Measurements from ENCODE around the gene COPZ2. TPM values are rescaled to one million over a fixed set of nuclear protein-coding genes. Genes with fewer than 3 reads are reported as not detected.
"Not testable (repeated sequence)": the region's sequence is repeated elsewhere in the genome, so short reads cannot be mapped to it uniquely, and the experiment has no call there.

The COPZ2 gene
- total RNA-seq, 1 donor from 2014 or later: 43.1 TPM

DNA sequence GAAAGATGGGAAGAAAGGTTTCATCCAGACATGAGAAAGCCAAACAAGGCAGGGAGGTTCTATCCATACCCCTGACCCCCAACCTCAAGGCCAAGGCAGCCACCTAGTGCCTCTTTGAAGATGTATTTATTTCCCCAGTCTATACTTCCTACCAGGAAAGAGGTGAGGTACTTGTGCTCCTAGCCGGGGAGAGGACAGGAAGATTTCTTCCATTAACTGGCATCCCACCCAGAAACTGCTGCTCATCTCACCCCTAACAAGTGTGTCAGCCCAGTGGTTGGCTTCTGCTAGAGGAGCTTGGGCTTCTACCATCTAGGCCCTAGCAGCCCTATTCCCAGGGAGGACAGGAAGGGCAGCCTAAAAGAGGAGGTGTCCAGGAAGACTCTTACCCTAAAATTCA, 8.9 kb downstream of the COPZ2 start:
- DNase-seq: no peak

DNA sequence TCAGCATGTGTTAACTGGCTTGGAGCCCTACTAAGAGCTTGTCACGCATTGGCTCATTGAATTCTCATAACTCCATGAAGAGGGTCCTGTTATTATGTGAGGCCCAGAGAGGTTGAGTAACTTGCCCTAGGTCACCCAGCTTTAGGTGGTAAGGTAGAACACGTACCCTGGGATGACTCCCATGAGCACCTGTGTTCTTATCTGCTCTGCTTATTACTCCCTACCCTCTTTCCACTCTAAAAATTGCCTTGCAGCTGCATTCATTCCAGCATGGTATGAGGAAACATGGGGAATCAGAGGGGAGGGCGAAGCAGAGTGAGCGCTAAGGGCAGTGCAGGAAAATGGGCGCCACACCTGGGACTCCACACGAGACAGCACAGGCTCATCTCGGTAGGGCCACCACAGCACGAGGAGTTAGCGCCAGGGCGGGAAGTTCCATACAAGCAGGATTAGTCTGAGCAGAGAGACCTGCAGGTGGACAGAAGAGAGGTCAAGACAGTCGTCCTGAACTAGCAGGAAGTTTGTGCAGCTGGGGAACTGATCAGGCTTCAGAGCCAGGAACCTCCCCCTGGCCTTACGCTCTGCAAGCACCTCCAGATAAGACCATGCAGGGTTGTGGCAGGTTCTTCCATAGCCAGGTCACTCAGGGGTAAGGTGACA, 10.1 kb downstream of the COPZ2 start:
- no peak for DNase-seq

DNA sequence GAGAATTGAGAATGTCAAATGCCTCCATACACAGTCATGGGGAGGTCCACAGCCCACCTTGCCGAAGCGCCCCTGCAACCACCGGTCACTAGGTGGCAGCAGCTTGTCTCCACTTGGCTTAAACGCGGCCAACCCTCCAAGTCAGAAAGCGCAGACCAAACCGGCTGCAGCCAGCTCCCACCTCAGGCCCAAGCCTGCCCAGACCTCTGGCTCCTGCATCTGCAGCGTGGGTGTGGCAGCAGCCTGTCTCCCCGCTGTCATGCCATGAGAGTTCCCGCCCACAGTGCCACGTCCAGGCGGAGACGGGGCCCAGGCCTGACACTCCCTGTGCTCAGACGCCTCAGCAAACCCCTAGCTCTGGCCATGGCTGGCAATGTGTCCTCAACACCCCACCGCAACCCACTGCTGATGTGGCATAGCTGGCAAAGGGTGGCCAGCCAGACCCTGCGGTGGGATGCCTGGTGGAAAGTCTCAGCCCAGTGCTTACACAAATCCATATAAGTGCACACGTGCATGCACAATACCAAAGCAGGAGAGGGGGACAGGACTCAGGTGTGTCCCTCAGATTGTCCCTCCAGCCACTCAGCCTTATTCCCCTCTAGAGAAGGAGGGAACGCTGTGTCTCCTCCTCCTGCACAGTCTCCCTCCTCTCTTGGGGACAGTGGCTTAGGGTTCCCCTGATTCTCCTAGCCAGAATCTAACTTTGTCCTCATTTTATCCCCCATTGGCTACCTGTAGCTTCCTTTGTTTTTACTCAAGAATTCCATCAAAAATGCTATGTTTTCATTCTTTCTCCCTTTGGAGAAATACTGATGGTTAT, 10.9 kb downstream of the COPZ2 start:
- DNase-seq: peak; percentile 78

DNA sequence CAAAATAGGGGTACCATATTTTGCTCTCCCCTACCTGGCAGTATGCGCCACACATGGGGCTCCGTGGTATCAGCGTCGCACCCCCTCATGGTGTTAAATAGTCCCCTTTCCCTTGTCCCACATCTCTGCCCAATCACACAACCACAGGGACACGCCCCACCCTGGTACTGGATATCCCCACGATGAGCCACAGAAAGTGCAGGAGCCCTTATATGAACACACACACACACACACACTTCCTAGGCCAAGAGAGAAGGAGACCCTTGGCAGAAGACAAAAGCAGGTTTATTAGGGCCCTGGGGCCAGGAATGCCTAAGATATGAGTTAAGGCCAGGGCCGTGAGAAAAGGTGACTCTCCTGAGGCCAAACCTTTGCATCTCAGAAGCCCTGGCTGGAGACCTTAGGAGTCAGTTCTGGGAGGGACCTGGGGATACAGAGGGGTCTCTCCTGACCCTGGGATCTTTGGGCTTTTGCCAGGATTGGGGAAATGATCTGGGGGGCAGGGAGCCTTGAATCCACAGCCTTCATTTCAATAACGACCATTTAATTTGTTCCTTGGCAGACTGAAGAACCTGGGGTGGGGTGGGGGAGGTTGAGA, 11.6 kb downstream of the COPZ2 start:
- no peak for DNase-seq

DNA sequence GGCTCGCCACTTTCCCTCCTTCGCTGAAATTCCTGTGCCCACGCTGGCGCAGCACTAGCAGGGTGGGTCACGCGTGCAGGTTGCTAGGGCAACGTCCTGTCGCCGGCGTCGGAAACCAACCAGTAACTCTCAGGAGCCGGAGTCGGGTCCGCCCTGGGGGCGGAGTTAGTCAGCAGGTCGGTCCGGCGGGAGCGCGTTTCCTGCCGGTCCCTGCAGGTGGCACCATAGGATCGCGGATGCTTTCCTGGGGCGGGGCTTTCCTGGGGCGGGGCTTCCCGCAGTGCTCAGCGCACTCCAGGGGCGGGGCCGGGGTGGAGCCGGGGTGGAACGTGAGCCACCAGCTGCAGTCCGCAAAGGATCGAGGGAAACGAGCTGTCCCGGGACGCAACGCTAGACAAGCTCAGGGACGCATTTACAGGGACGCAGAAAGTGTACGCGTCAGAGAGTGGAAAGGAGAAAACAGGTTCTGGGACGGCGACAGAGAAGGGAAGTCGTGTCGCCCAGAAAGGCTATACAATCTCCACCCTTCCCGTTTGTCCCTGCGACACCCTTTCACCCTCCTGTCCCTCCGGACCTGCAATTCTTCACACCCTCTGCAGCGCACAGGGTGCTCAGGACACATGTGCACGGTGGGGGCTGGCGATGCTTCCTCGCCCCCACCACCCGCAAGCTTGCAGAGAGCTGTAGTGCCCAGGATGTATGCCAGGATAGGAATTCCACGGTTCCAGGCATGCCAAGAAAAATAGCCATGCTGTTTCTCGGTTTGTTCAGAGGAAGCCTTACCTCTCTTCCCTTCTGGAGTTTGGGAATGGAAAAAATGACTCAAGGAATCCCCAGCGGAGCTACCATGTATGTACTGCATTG, 12.3 kb downstream of the COPZ2 start:
- peak; percentile 99 for DNase-seq

DNA sequence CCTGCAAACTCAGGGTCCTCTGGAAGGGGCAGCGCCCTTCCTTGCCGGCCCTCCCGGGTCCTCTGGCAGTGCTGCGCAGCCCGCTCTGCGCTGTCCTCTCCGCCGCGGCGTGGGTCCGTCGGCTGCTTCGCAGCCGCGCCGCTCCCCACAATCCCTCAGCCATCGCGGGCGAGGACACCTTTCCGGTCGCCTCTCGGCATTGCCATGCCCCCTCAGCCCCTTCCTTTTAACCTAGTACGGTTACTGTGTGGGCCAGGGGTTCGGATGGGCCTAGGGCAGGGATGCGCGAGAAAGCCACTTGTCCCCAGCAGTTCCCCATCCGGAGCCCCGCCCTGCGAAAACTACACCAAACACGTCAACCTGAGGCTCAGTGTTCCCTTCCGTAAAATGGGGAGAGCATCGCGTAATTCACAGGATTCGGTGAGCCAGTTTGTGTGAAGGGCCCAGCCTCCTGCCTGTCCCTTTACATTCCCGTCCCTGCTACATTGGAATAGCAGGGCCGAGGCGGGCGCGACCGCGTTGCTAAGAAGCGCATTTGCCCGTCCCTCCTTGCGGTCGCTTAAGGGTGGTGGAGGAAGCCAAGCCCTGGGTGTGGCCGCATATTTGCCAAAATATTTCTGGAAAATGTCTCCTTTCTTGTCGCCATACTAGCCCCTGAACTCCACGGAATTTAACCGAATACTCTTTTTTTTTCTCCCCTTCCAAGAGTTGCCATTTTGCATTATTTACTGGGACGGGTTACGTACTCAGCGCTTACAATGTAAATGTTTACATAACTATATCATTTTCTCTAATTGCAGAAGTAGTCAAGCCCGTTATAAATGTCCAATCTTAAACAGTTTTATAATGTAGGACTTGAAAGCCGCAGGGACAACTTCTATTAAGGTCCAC, 13.2 kb downstream of the COPZ2 start:
- DNase-seq: peak; percentile 69

DNA sequence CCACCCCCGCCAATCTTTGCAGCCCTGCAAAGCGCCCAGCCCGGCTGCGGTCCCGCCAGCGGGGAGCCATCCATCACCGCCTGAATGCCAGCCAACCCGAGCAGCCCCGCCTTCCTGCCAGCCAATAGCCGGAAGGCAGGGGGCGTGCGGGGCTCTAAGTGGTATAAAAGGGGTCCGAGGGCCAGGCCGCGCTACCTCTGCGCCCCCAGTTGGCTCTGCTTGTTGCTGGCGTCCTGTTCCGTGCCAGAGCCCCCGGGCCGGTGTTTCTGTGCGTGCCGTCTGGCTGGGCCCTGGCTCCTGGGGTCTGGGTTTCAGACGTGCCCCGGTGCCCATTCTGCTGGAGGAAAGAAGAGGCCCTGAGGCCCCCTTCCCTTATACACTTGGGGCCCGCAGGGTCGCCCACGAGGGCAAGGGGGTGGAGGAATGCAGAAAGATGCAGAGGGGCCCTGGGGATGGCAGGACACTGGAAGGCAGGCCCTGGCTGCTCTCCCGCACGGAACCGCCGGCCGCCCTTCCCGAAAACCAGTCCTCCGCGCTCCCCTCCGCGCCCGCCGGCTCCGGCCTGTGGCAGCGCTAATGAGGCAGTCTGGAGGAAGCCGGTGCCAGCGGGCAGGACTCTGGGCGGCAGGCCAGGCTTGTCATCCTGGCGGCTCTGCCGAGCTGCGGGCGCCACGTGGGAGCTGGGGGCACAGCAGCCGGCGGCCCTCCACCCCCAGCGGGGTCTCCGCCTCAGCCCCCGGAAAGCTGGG, 14.0 kb downstream of the COPZ2 start:
- peak; percentile 17 for DNase-seq

DNA sequence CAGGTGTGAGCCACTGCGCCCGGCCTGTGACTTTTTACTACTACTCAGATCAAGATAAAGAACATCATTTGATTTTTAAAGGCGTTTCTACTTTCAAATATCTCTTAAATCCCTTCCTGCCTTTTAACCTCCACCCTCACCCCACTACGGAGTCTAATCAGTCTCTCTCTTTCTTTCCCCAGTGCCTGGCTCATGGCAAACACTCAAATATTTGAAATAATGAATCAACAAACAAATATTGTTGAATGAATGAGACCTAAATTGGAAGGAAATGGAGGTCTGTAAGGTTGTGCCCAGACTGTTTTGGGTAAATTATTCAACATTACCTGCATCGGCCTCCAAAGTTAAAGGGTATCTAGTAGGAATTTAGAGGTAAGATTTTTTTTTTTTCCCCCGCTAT, 14.7 kb downstream of the COPZ2 start:
- DNase-seq: no peak

DNA sequence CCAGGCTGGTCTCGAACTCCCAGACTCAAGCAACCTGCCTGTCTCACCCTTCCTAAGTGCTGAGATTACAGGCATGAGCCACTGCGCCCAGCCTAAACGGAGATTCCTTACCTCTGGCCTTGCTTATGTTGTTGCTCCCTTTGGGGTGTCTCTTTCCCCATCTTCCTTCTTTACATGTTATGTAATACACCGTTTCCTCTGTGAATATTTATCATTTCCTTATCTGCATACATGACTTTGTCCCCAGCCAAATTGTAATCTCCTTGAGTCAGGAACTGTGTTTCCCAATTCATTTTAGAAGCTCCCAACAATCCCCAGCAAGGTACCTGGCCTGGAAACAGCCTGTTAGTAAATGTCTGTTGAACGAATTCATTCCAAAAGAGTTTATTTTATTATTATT, 15.7 kb downstream of the COPZ2 start:
- DNase-seq: no peak

DNA sequence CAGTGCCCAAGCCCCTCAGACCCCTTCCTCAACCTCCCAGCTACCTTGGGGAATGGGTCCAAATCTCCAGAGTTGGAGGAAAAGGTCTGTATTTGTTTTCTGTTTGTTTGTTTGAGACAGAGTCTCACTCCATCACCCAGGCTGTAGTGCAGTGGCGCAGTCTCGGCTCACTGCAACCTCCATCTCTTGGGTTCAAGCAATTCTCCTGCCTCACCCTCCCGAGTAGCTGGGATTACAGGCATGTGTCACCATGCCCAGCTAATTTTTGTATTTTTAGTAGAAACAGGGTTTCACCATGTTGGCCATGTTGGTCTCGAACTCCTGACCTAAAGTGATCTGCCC, 19.8 kb downstream of the COPZ2 start:
- DNase-seq: not testable (repeated sequence)

DNA sequence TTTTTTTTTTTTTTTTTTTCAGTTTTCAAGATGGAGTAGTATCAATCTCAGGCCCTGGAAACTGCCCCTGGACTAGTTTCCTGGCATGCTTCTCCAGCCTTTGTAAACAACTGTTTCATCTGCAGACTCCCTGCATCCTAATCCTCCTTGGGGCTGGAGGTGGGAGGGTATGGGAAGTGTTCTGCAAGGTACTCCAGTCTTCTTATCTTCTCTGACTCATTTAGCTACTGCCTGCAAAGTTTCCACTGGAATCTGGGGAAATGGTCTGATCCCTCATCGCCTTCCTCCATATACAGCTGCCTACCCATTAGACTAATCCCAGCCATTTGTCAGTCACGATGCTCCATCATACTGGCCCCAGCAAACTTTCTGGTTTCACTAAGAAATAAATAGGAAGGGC, 21.5 kb downstream of the COPZ2 start:
- no peak for DNase-seq

DNA sequence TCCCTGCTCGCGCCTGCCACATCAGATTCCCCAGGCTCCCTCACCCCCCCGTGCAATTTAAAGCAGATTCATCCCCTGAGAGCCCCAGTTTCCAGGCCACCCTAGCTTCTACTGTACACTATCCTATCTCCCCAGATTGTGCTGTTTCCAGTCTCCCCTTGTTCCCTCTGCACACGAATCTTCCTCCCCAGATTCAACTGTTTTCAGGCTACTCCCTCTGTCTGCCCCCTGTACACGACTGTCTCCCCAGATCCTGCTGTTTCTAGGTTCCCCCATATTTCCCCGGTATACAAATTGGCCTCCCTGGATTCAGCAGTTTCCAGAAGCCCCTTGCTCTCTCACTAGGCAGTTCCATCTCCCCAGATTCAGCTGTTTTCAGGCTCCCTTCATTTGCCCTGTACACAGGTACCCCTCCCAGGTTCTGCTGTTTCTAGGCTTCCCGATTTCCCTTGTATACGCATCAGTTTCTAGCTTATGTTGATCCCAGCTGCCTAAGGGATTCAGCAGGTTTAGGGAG, 22.9 kb downstream of the COPZ2 start:
- DNase-seq: no peak

DNA sequence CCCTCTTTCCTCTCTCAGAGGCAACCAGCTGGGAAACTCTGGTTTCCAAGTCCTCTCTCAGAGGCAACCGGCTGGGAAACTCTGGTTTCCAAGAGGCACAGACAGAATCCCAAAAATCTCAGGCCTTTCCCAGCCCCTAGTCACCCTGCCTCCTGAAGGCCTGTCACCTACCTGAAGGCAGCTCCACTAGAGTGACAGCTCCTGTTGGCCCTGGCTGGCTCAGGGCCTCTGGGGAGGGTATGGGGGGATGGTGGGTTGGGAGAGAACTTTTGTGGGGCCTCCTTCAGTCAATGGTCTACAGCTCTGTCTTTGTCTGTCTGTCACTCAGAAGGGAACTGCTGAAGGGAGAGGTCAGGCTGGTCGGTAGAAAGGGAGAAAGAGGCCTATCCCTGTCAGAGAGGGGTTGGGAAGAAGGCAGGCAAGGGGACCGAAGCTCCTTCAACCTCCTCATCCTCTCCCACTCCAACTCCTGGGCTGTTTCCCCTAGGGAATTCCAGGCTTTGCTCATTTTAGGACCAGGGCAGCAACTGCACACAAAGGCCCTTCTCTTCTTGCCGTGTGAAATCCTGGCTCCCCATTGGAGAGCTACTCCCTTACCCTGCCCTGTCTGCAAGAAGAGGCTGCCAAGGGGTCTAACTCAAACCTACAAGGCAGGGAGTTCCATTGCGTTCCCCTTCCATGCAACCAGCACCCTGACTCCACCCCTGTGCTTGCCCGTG, 23.6 kb downstream of the COPZ2 start:
- DNase-seq: no peak

DNA sequence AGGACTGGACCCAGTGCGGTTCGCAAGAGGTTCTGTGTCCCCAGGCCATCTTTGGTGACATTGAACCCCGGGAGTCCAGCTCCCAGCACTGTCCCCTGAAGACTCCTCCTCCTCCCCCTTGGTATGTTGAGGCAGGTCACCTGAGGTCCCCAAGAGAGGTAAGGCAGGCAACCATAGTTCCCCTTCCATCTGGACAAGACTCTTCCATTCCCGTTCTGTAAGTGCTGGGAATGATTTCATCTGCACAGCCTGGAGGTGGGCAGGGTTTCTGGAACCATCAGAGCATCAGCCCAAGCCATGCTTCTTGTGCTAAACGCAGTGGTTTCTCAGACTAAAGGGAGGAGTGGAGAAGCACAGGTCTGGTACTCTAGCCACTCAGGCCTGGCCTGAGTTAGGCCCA, 24.9 kb downstream of the COPZ2 start:
- DNase-seq: no peak

DNA sequence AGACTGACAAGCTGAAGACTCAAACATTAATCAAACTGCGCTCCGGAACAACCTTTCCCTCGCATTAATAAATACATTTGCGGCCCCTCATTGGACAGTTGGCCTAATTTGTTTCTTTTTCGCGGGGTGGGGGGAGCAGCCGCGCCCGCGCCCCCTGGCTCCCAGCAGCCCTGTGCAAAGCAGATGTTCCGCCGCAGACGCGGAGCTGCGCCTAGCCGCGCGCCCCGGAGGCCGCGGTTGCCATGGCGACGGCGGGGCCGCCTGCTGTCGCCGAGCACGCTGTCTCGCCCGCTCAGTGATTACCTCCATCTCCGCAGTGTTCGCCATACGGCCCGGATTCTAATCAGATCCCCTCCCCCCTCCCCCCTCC, 25.5 kb downstream of the COPZ2 start:
- no peak for DNase-seq

DNA sequence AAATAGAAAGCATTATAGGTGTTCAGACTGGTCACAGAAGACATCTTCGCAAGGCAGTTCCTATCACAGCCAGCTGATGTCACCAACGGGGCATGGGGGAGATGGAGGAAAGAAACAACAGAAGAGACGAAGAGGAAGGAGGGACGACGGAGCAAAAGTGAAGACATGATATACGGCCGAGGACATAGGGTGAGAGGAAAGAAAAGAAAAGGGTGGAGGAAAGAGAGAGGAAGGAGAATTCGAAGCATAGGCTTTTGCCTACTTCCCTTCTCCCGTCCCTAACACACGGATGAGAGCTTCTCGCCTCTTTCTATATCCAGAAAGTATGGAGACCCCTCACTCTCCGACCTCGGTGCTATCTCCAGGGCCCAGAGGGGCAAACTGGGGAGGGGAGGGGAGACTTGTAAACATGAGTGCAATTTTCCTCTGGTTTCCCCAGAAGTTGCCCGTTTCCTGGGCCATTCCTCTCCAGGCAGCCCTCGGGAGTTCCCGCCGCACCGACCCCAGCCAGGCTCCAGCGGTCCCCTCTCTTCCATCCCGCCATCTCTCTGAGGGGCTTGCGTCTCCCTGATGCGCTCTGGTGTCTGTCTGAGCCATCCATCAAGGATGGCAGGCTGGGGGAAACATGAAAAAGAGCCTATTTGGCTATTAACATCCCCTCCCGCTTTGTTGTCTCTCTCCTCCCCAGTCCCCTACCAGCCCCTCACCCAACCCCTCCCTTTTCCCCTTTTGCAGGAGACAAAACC, 26.0 kb downstream of the COPZ2 start:
- DNase-seq: no peak

DNA sequence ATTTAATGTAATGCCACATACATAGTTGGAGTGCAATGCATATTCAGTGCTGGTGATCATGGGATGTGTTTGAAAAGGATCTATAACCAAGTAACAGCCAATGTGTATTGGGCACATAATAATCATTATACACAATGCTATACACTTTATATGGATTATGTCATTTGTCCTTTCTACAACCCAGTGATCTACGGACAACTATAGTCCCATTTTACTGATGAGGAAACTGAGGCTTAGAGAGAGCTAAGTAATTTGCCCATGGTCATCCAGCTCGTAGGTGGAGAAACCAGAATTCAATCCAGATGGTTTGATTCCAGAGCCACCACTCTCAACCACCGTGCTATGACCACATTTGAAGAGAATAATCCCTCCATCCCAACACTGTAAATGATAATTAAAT, 27.4 kb downstream of the COPZ2 start:
- no peak for DNase-seq

DNA sequence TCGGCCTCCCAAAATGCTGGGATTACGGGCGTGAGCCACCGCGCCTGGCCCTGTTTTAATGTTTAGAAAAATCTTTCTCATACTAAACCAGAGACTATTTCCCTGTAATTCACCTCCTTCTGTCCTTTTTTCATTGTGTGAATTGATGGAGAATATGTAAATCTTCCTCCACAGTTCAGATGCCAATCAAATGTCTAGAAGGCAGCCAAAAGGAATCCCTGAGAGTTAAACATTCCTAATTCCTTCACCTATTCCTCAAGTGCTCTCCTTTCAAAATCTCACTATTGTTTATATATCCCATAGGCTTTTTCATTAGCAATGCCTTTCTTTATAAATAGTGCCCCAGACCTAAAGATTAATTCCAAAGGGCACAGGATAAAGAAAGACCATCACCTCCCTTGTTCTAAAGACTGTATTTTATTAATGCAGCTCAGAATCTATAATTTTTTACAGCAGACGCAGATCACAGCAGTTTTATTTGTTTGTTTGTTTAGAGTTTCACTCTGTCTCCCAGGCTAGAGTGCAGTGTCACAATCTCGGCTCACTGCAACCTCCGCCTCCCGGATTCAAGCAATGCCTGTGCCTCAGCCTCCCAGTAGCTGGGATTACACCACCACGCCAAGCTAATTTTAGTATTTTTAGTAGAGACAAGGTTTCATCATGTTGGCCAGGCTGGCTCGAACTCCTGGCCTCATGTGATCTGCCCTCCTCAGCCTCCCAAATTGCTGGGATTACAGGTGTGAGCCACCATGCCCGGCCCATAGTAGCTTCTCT, 30.5 kb downstream of the COPZ2 start:
- no peak for DNase-seq

DNA sequence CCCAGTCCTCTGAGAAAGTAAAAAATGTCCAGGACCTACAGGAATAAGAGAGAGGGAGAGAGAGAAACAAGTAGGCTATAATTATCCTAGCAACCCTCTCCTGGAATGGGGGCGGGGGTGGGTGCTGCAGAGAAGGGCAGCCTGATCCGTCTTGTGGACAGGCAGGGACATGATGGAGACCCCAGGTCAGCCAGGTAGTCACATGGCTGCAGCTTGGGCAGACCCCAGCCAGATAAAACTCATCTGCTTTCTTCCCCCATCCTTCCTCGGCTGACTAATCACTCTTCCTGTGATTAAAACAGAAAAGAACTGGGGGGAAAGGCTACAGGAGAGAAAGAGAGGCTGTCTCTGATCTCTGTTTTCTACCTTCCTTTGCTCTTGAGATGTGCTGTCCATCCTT, 32.6 kb downstream of the COPZ2 start:
- no peak for DNase-seq
